Spinal cord (tissue), 10 donors: ENCODE measurements around the gene RPS8. TPM values are rescaled to one million over a fixed set of nuclear protein-coding genes. Genes with fewer than 3 reads are reported as not detected.

Source experiments
- DNase-seq, 6 donors: peaks; one replicate each; pipeline versions ENCODE4 v3.0.0 to v3.0.0-alpha.2; 2013 to 2015; ENCODE audit warnings: low spot score in 6 of 6, low read depth in 4 of 6
- H3K27ac ChIP-seq: one replicate; pipeline ENCODE4 v1.5.1; 2013; ENCODE audit warnings: low read depth, low read length, control low read depth
- H3K27me3 ChIP-seq: one replicate; pipeline ENCODE4 v1.6.1; 2013; ENCODE audit warnings: low read length; ENCODE audit not compliant: control insufficient read depth, insufficient read depth
- H3K36me3 ChIP-seq: one replicate; pipeline ENCODE4 v1.6.1; 2013; ENCODE audit warnings: low read length; ENCODE audit not compliant: control insufficient read depth, insufficient read depth
- H3K4me1 ChIP-seq: one replicate; pipeline ENCODE4 v1.6.1; 2013; ENCODE audit warnings: low read length; ENCODE audit not compliant: control insufficient read depth, insufficient read depth
- H3K4me3 ChIP-seq: one replicate; pipeline ENCODE4 v1.5.1; 2013; ENCODE audit warnings: low read depth, low read length, control low read depth
- H3K9me3 ChIP-seq: one replicate; pipeline ENCODE4 v1.6.1; 2013; ENCODE audit warnings: low read length; ENCODE audit not compliant: control insufficient read depth, insufficient read depth
- WGBS: methylation state at CpG from one replicate; pipeline ENCODE4 v1.1.5; 2013; ENCODE audit warnings: missing lambda C conversion rate; ENCODE audit not compliant: insufficient coverage; 5-methylcytosine and 5-hydroxymethylcytosine counted together
- polyA plus RNA-seq, 2 donors: library from polyadenylated mRNA; unstranded; fragments of 120-200 nt; gene quantifications; one replicate each; pipeline ENCODE4 v1.2.1, GENCODE V29; 2013; ENCODE audit not compliant: insufficient read length in 2 of 2
- small RNA-seq: library from RNA; depleted of rRNA; stranded (forward); fragments of <200 nt; gene quantifications from one replicate; pipeline ENCODE3, GENCODE V24; 2014; ENCODE audit warnings: low replicate concordance
- total RNA-seq, 2 donors: library from RNA; depleted of rRNA in 1 of 2; stranded (reverse); fragments of 120-200 nt in 1 of 2; fragments of >200 nt in 1 of 2; gene quantifications; one replicate each; pipeline versions ENCODE4 v1.2.3 to v1.2.4, GENCODE V29; 2013 to 2014
- donor health status: healthy.

The RPS8 gene
- total and polyA plus RNA-seq, 4 donors: 744 to 2,624 (median 1,334) TPM

DNA sequence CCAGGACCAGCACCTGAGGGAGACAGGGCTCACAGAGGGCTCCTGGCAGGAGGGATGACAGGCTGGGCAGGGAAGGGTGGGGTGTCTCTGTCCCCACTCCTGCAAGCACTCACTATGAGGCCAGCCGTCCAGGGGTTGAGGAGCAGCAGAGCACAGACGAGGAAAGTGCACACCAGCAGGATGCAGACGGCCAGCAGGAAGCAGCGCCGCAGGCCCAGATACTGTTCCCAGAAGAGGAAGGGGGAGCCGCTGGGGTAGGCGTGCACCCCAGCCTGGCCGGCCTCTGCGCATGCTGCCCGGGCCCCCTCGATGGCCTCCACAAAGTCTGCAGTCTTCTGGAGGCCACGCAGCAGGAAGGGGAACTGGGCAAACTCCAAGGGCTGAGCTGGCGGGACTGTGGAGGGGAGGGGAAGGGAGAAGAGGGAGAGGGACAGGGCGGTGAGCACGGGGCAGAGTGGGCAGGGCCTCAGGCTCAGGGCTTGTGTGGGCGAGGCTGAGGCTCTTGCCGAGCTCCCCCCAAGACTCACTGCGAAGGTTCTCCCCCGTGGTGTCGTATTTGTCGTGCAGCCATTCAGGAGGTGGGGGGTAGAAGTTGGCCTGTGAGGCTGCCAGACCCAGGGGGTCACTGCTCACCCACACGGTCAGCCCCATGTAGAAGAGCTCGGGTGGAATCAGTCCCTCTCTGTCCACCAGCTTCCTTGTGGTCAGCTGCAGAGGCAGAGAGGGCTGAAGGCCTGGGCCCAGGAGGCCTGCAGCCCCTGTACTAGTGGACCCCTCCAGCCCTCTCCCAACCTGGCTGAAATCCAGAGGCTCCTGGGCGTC lies 51.2 kb downstream of the RPS8 start:
- Histone ChIP-seq H3K4me3 (no peak overlapping the region), H3K36me3 (peaks cover 79% of the 10 kb centered on the region), H3K9me3 (no peaks in the 10 kb centered on the region), H3K27ac (no peak overlapping the region), H3K27me3 (no peaks in the 10 kb centered on the region), H3K4me1 (peaks cover 9% of the 10 kb centered on the region)
- 80% methylated on average over 24 of the region's 24 CpGs for WGBS
- DNase-seq: no peak

DNA sequence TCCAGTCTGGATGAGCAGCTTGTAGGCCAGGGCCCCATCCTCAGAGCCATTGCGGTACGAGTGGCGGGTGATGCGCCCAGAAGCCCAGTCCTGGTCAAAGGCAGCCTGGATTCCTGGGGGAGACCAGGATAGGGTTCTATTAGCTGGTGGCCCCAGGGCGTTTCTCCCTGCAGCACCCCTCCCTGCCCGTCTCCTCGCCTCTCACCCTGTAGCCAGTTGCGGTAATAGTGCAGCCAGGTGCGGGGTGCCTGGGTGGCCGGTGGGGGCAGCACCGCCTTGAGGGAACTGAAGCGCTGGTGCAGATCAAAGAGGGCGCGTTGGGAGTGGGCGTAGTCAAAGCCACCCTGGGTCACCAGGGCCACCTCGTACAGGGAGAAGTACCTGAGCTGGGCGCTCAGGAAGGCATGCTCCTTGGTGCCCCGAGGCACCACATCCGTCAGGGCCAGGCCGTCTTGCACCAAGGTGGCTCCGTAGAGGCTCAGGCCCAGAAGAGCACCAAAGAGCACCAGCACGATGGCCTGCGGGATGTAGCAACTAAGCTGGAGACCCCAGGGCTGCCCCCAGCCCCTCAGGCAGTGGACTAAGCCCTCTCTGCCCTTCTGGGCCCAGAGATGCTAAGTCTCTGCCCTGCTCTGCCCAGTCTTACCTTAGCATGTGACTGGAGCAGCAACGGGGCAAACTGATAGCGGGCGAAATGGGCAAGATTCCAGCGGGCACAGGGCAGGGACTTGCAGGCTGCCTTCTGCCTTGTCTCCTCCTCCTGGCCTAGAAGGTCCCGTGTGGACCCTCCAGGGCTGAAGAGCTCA lies 52.1 kb downstream of the RPS8 start:
- WGBS: 86% methylated on average over 28 of the region's 28 CpGs
- no peaks in the 10 kb centered on the region for H3K27me3 ChIP-seq
- H3K9me3 ChIP-seq: no peaks in the 10 kb centered on the region
- peaks cover 9% of the 10 kb centered on the region for H3K4me1 ChIP-seq
- H3K4me3 ChIP-seq: no peak overlapping the region
- H3K27ac ChIP-seq: no peak overlapping the region
- H3K36me3 ChIP-seq: peaks cover 81% of the 10 kb centered on the region
- no peak for DNase-seq

DNA sequence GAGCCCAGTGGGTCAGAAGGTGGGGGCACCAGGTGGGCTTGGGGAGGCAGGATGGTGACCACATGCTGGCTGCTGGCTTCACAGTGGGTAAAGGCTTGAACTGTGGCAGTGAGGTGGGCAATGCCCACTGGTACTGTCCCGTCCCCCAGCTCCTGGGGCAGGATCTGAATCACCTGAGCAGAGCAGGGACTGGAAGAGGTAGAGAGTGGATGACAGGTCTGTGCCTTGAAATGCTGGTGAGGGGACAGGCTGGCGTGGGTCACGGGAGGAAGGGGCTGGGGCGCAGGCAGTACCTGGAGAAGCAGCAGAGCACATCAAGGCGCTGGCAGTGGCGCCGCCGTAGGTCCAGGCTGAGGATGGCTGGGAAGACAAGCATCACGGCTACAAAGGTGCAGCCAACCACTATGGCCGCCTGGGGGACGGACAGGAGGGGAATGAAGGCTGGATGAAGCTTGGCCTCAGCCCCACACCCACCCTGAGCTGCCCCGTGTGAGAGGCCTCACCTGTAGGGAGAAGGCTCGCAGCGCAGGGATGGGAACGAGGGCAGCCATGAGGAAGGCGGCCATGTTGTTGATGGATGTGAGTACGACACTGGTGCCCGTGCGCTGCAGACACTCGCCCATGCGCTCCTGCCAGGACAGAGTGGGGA lies 52.8 kb downstream of the RPS8 start:
- no peak for DNase-seq
- peaks cover 79% of the 10 kb centered on the region for H3K36me3 ChIP-seq
- H3K27me3 ChIP-seq: no peaks in the 10 kb centered on the region
- 96% methylated on average over 20 of the region's 21 CpGs for WGBS
- H3K27ac ChIP-seq: no peak overlapping the region
- H3K4me1 ChIP-seq: peaks cover 9% of the 10 kb centered on the region
- no peak overlapping the region for H3K4me3 ChIP-seq
- H3K9me3 ChIP-seq: no peaks in the 10 kb centered on the region

Small RNA genes within 50 kb of the gene (small RNA-seq; reads per million reads assigned to genes)
- gene RNU5D-1 (45.4 reads per million, percentile 97 among the genes with 10 or more reads in this experiment), gene SNORD38A (116 reads per million, percentile 98 among the genes with 10 or more reads in this experiment), gene SNORD38B (not detected), gene SNORD46 (2,093 reads per million, percentile 100 among the genes with 10 or more reads in this experiment), gene SNORD55 (not detected)

Other genes with a start within 250 kb of the RPS8 start
- 1 to 10 TPM; 3.0 to 9.6 TPM for gene TMEM53, start 101.1 kb upstream of the RPS8 start, total RNA-seq
- gene TMEM53, start 101.1 kb upstream of the RPS8 start, polyA plus RNA-seq: 10 to 100 TPM; 14.2 to 14.8 TPM
- 10 to 100 TPM in 1 of 2 donors, 1 to 10 TPM in 1; 6.3 to 11.1 TPM for gene ARMH1, start 100.8 kb upstream of the RPS8 start, total RNA-seq
- 10 to 100 TPM; 10.8 to 15.5 TPM for gene ARMH1, start 100.8 kb upstream of the RPS8 start, polyA plus RNA-seq
- not detected for gene RNU5D-1, start 44.4 kb upstream of the RPS8 start, total RNA-seq
- gene RNU5D-1, start 44.4 kb upstream of the RPS8 start, polyA plus RNA-seq: not detected
- gene KIF2C, start 35.7 kb upstream of the RPS8 start, total RNA-seq: 10 to 100 TPM in 1 of 2 donors, 1 to 10 TPM in 1; 7.9 to 10.8 TPM
- 10 to 100 TPM; 12.2 to 13.5 TPM for gene KIF2C, start 35.7 kb upstream of the RPS8 start, polyA plus RNA-seq
- 1 to 10 TPM in 1 of 2 donors, under 1 TPM in 1; 0.40 to 1.3 TPM for gene BEST4, start 12.6 kb downstream of the RPS8 start, total RNA-seq
- gene BEST4, start 12.6 kb downstream of the RPS8 start, polyA plus RNA-seq: 1 to 10 TPM; 2.8 to 4.0 TPM
- 1 to 10 TPM; 8.9 TPM for gene PLK3, start 24.8 kb downstream of the RPS8 start, total RNA-seq
- 10 to 100 TPM; 18.5 to 21.4 TPM for gene PLK3, start 24.8 kb downstream of the RPS8 start, polyA plus RNA-seq
- gene DYNLT4, start 31.8 kb downstream of the RPS8 start, total RNA-seq: 1 to 10 TPM in 1 of 2 donors, not detected in 1; 4.0 TPM
- 1 to 10 TPM in 1 of 2 donors, under 1 TPM in 1; 0.95 to 1.5 TPM for gene DYNLT4, start 31.8 kb downstream of the RPS8 start, polyA plus RNA-seq
- gene BTBD19, start 33.0 kb downstream of the RPS8 start, total RNA-seq: 1 to 10 TPM; 3.2 to 6.8 TPM
- gene BTBD19, start 33.0 kb downstream of the RPS8 start, polyA plus RNA-seq: 10 to 100 TPM in 1 of 2 donors, 1 to 10 TPM in 1; 5.5 to 10.5 TPM
- gene PTCH2, start 67.7 kb downstream of the RPS8 start, total RNA-seq: 1 to 10 TPM; 1.5 to 2.0 TPM
- 10 to 100 TPM; 15.6 to 21.6 TPM for gene PTCH2, start 67.7 kb downstream of the RPS8 start, polyA plus RNA-seq
- gene EIF2B3, start 211.1 kb downstream of the RPS8 start, total RNA-seq: 10 to 100 TPM; 30.3 to 33.5 TPM
- 10 to 100 TPM; 32.6 to 34.5 TPM for gene EIF2B3, start 211.1 kb downstream of the RPS8 start, polyA plus RNA-seq
- 10 to 100 TPM; 12.8 to 17.0 TPM for gene HECTD3, start 235.8 kb downstream of the RPS8 start, total RNA-seq
- gene HECTD3, start 235.8 kb downstream of the RPS8 start, polyA plus RNA-seq: 10 to 100 TPM; 39.7 to 51.1 TPM
- gene UROD, start 236.7 kb downstream of the RPS8 start, total RNA-seq: 100 to 1,000 TPM in 1 of 2 donors, 10 to 100 TPM in 1; 84.2 to 131 TPM
- 10 to 100 TPM; 95.6 to 95.7 TPM for gene UROD, start 236.7 kb downstream of the RPS8 start, polyA plus RNA-seq